HG03520 (cell line): ENCODE results near the gene SEMA6B.
"Not testable (repeated sequence)": the region's sequence is repeated elsewhere in the genome, so short reads cannot be mapped to it uniquely, and the experiment has no call there.

Experiments used
- ATAC-seq: cut with Tn5 transposase; IDR thresholded peaks from one replicate; pipeline ENCODE4 v1.9.1; 2021; ENCODE audit warnings: mild to moderate bottlenecking, moderate library complexity; ENCODE audit not compliant: unreplicated experiment

The SEMA6B gene

GRCh38 chr19:4576016-4576933 is 16.8 kb upstream of the SEMA6B start:
- no peak for ATAC-seq

GRCh38 chr19:4575267-4576015 is 16.0 kb upstream of the SEMA6B start:
- no peak for ATAC-seq

- ATAC-seq, result no peak
Observed at GRCh38 chr19:4573682-4574081, 14.2 kb upstream of the SEMA6B start.

- no peak for ATAC-seq
Observed at GRCh38 chr19:4571305-4571917, 11.9 kb upstream of the SEMA6B start.

GRCh38 chr19:4570916-4571304 is 11.4 kb upstream of the SEMA6B start:
- ATAC-seq, result no peak

GRCh38 chr19:4570402-4570801 is 10.9 kb upstream of the SEMA6B start:
- no peak for ATAC-seq

- ATAC-seq, result no peak
Observed at GRCh38 chr19:4568886-4569285, 9.4 kb upstream of the SEMA6B start.

GRCh38 chr19:4567584-4568071 is 8.1 kb upstream of the SEMA6B start:
- no peak for ATAC-seq

- ATAC-seq, result no peak
Observed at GRCh38 chr19:4566402-4567051, 7.0 kb upstream of the SEMA6B start.

- ATAC-seq, result not testable (repeated sequence)
Observed at GRCh38 chr19:4563562-4563961, 4.1 kb upstream of the SEMA6B start.

- not testable (repeated sequence) for ATAC-seq
Observed at GRCh38 chr19:4562085-4562484, 2.6 kb upstream of the SEMA6B start.

GRCh38 chr19:4557971-4558941 is 1.2 kb downstream of the SEMA6B start:
- ATAC-seq, result no peak

GRCh38 chr19:4557144-4557970 is 2.1 kb downstream of the SEMA6B start:
- ATAC-seq, result no peak

GRCh38 chr19:4556597-4557127 is 2.8 kb downstream of the SEMA6B start:
- no peak for ATAC-seq

GRCh38 chr19:4555657-4556561 is 3.6 kb downstream of the SEMA6B start:
- no peak for ATAC-seq

GRCh38 chr19:4554717-4555116 is 4.8 kb downstream of the SEMA6B start:
- no peak for ATAC-seq

GRCh38 chr19:4553775-4554174 is 5.7 kb downstream of the SEMA6B start:
- no peak for ATAC-seq
